ENCODE data around the gene EPS8L3. TPM values are rescaled to one million over a fixed set of nuclear protein-coding genes. Genes with fewer than 3 reads are reported as not detected.
"Not testable (repeated sequence)": the region's sequence is repeated elsewhere in the genome, so short reads cannot be mapped to it uniquely, and the experiment has no call there.

EPS8L3 gene
- total RNA-seq, 5 donors from 2014 or later (not counting 1 experiment from before 2014, with no cell fraction given), result 0.47 to 0.49 TPM; not detected in 3

DNA sequence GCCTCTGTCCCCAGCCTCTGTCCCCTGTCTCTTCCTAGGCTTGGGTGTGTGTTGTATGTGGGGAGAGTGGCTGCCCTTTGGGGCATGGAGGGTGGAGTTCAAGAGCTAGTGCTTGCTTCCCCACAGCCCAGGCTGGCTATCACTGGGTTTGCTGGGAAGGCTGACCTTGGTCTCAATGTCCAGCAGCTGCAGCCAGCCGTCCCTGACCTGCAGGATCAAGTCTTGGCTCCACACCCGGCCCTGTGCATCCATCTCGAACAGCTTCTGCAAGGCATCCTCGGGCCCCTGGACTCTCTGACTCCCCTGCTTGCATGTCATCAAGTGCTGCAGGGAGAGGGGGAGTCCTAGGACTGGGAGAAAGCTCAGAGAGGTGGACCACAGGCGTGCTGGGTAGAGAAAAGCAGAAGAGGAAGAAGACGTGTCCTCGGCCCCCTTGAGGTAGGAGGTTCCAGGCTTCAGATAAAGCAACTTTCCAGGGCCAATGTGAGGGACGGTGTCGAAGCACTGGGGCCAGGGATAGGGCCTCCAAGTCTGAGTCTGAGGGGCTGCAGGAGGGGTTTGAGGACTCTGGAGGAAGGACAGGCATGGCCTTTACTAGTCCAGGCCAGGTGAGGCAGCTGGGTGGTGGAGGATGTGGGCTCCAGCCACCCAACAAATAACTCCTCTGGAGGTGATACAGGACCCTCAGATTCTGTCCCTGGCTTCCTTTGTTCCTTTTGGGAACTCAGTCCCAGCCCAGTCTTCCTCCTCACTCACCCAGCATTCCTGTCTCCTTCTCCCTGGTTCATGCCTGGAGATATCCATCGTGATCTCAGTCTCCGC is 4.0 kb downstream of the EPS8L3 start:
- no peaks in the 10 kb centered on the region for H3K4me1 Mint-ChIP-seq
- Histone ChIP-seq H3K9me3 (no peaks in the 10 kb centered on the region), H3K36me3 (ENCODE audit: control insufficient read depth in 2 of 2, extremely low read depth in 1 of 2, insufficient read depth in 1 of 2, low read length in 1 of 2) (no peaks in the 10 kb centered on the region), H3K4me1 (ENCODE audit: control insufficient read depth in 1 of 2, extremely low read depth in 1 of 2, insufficient read depth in 2 of 2, low read length in 2 of 2) (no peaks in the 10 kb centered on the region), H3K27ac (ENCODE audit: low read length) (no peak overlapping the region), H3K27me3 (replicated peaks in 1 of 2; ENCODE audit: control insufficient read depth in 2 of 2, extremely low read depth in 1 of 2, insufficient read depth in 2 of 2, low read length in 1 of 2) (peaks cover 0 to 19% of the 10 kb centered on the region in 2 experiments), H3K4me3 (ENCODE audit: control insufficient read depth in 1 of 2, extremely low read depth in 1 of 2, low read length in 1 of 2) (no peak overlapping the region)
- no peak overlapping the region for H3K4me3 Mint-ChIP-seq
- H3K27me3 Mint-ChIP-seq, result peaks cover 0 to 2% of the 10 kb centered on the region in 2 donors
- ATAC-seq (replicated peaks in 1 of 4), result no peak
- DNase-seq, result peak in 2 of 35 experiments; percentile 10 to 20
- H3K36me3 Mint-ChIP-seq, result no peaks in the 10 kb centered on the region
- CTCF ChIA-PET, result no interaction called here
- WGBS (ENCODE audit: insufficient coverage), result 80% methylated on average over 7 of the region's 11 CpGs
- POLR2A ChIA-PET, result no interaction called here
- no peaks in the 10 kb centered on the region for H3K9me3 Mint-ChIP-seq
- no peak overlapping the region for H3K27ac Mint-ChIP-seq

DNA sequence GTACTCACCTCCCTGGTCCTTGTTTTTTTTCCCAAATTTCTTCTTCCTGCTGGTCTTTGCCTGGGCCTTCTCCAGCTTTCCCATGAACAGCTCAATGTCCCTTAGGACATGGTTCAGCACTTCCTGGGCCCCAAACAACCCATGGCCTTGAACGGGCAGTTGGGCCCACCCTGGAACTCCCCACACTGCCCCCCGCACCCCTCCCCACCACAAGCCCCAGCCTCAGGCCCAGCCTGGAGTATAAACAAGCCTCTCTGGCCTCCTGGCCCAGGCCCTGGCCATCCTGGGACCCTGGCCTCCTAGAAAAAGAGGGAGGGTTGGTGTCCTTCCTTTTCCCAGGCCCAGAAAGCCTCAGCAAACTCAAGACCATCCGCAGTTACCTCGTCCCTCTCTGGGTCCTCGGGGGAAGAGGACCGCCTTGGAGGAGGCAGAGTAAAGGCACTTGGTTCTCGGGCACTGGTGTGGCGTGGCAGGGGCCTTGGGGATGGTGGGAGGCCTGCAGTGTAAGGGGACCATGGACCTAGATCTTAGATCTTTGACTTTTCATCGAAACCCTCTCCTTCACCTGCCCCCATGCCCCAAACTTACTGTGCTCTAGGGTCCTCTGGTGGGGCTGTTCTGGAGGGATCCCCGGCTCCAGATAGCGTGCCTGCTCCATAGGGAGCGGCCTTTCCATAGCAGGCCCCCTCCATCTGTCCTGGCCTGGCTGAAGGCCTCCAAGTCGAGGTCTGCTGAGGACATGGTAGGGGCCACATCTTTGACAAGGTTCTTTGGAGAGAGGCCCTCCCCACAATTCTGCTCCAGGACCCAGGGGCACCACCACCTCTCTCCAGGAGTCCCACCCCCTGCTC is 5.6 kb downstream of the EPS8L3 start:
- Mint-ChIP-seq H3K27ac (no peak overlapping the region), H3K4me1 (no peaks in the 10 kb centered on the region), H3K36me3 (no peaks in the 10 kb centered on the region), H3K4me3 (no peak overlapping the region), H3K9me3 (no peaks in the 10 kb centered on the region), H3K27me3 (peaks cover 0 to 1% of the 10 kb centered on the region in 2 donors)
- H3K4me3 ChIP-seq (ENCODE audit: control insufficient read depth in 1 of 2, extremely low read depth in 1 of 2, low read length in 1 of 2), result no peak overlapping the region
- POLR2A ChIA-PET, result no interaction called here
- no peaks in the 10 kb centered on the region for H3K4me1 ChIP-seq (ENCODE audit: control insufficient read depth in 1 of 2, extremely low read depth in 1 of 2, insufficient read depth in 2 of 2, low read length in 2 of 2)
- H3K27ac ChIP-seq (ENCODE audit: low read length), result no peak overlapping the region
- CTCF ChIA-PET, result no interaction called here
- ATAC-seq (replicated peaks in 1 of 4), result no peak
- no peaks in the 10 kb centered on the region for H3K36me3 ChIP-seq (ENCODE audit: control insufficient read depth in 2 of 2, extremely low read depth in 1 of 2, insufficient read depth in 1 of 2, low read length in 1 of 2)
- 72% methylated on average over 5 of the region's 13 CpGs for WGBS (ENCODE audit: insufficient coverage)
- H3K27me3 ChIP-seq (replicated peaks in 1 of 2; ENCODE audit: control insufficient read depth in 2 of 2, extremely low read depth in 1 of 2, insufficient read depth in 2 of 2, low read length in 1 of 2), result peaks cover 0 to 12% of the 10 kb centered on the region in 2 experiments
- peak in 1 of 35 experiments; percentile 19 for DNase-seq
- H3K9me3 ChIP-seq, result no peaks in the 10 kb centered on the region

DNA sequence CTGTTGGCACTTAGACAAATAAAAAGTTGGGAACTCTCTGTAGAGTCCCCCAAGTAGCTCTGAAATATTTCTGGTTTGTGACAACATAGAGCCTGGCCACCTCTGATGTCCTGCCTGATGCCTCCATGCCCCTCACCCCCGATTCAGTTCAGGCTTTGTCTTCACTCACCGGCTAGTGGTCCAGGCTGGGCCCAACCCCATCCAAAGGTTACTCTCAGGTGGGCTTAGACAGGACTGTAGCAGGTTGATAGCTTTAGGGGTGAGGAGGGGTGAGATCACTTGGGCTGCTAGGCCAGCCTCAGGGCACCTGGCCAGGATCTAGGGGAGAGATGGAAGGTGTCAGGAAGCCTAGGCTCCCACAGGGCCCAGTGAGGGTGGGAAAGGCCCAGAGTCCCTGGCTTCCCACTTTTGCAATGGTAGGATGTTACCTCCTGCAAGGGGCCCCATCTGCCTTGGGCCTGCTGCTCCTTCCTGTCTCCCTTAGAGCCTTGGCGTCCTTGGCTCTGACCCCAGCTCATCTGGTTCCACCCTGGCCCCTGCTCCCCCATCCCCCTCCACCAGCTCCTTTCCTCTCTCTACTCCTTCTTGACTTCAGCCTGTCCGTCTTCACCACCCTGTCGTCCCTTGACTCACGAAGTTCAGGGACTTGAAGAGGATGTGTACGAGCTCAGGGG is 6.7 kb downstream of the EPS8L3 start:
- H3K27me3 ChIP-seq (replicated peaks in 1 of 2; ENCODE audit: control insufficient read depth in 2 of 2, extremely low read depth in 1 of 2, insufficient read depth in 2 of 2, low read length in 1 of 2), result peaks cover 0 to 16% of the 10 kb centered on the region in 2 experiments
- ATAC-seq (replicated peaks in 1 of 4) (no peak), DNase-seq (peak in 1 of 35 experiments; percentile 2)
- Mint-ChIP-seq H3K36me3 (no peaks in the 10 kb centered on the region), H3K27ac (no peak overlapping the region), H3K27me3 (peaks cover 3 to 6% of the 10 kb centered on the region in 2 donors), H3K4me1 (no peaks in the 10 kb centered on the region), H3K9me3 (no peaks in the 10 kb centered on the region), H3K4me3 (no peak overlapping the region)
- no peak overlapping the region for H3K4me3 ChIP-seq (ENCODE audit: control insufficient read depth in 1 of 2, extremely low read depth in 1 of 2, low read length in 1 of 2)
- no peaks in the 10 kb centered on the region for H3K4me1 ChIP-seq (ENCODE audit: control insufficient read depth in 1 of 2, extremely low read depth in 1 of 2, insufficient read depth in 2 of 2, low read length in 2 of 2)
- H3K36me3 ChIP-seq (ENCODE audit: control insufficient read depth in 2 of 2, extremely low read depth in 1 of 2, insufficient read depth in 1 of 2, low read length in 1 of 2), result no peaks in the 10 kb centered on the region
- 90% methylated on average over 6 of the region's 7 CpGs for WGBS (ENCODE audit: insufficient coverage)
- no peaks in the 10 kb centered on the region for H3K9me3 ChIP-seq
- no peak overlapping the region for H3K27ac ChIP-seq (ENCODE audit: low read length)
- ChIA-PET POLR2A (interaction anchor here in 1 of 2 donors (0.7 kb wide), 1 partner anchor 762 kb away, joined by 5 read pairs; no protein-coding TSS in a partner anchor), CTCF (no interaction called here)

DNA sequence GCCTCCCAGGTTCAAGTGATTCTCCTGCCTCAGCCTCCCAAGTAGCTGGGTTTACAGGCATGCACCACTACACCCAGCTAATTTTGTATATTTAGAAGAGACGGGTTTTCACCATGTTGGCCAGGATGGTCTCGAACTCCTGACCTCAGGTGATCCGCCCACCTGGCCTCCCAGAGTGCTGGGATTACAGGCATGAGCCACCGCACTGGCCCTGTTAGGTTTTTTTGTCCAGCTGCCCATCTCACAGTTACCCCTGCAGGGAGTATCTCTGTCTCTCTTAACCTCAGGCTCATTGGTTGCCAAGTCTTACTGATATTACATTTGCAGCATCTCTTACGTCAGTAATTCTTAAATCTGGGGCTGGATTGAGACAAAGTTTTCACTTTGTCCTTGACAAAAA is 7.4 kb downstream of the EPS8L3 start:
- H3K4me3 ChIP-seq (ENCODE audit: control insufficient read depth in 1 of 2, extremely low read depth in 1 of 2, low read length in 1 of 2); H3K36me3 ChIP-seq (ENCODE audit: control insufficient read depth in 2 of 2, extremely low read depth in 1 of 2, insufficient read depth in 1 of 2, low read length in 1 of 2); ATAC-seq (replicated peaks in 1 of 4); H3K4me1 Mint-ChIP-seq; H3K4me3 Mint-ChIP-seq; H3K27ac Mint-ChIP-seq; CTCF ChIA-PET; H3K9me3 ChIP-seq; H3K4me1 ChIP-seq (ENCODE audit: control insufficient read depth in 1 of 2, extremely low read depth in 1 of 2, insufficient read depth in 2 of 2, low read length in 2 of 2); H3K27ac ChIP-seq (ENCODE audit: low read length); H3K9me3 Mint-ChIP-seq; H3K36me3 Mint-ChIP-seq: not testable (repeated sequence)
- H3K27me3 Mint-ChIP-seq, result peaks cover 3 to 11% of the 10 kb centered on the region in 2 donors
- peak in 1 of 35 experiments; percentile 8 for DNase-seq
- WGBS (ENCODE audit: insufficient coverage), result 100% methylated on average over 2 of the region's 5 CpGs
- H3K27me3 ChIP-seq (replicated peaks in 1 of 2; ENCODE audit: control insufficient read depth in 2 of 2, extremely low read depth in 1 of 2, insufficient read depth in 2 of 2, low read length in 1 of 2), result peaks cover 0 to 20% of the 10 kb centered on the region in 2 experiments
- POLR2A ChIA-PET, result interaction anchor here in 1 of 2 donors (0.6 to 0.7 kb wide), 2 partner anchors 211 to 763 kb away, joined by 5 read pairs; no protein-coding TSS in a partner anchor

DNA sequence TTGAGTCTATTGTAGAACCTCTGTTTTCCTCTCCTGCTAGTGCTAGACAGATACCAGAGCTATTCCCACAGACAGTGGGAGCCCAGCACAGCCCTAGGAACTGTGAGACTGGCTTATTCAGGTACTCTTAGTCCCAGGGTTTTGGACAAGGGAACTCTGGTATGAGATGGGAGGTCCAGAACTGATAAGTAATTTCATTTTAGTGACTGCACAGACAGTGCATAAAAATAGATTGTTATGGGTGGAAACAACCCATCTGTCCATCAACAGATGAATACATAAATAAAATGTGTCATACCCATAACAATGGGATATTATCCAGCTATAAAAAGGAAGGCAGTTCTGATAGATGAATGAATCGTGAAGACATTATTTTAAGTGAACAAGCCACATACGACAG is 9.0 kb downstream of the EPS8L3 start:
- Histone ChIP-seq H3K36me3 (ENCODE audit: control insufficient read depth in 2 of 2, extremely low read depth in 1 of 2, insufficient read depth in 1 of 2, low read length in 1 of 2) (no peaks in the 10 kb centered on the region), H3K27me3 (replicated peaks in 1 of 2; ENCODE audit: control insufficient read depth in 2 of 2, extremely low read depth in 1 of 2, insufficient read depth in 2 of 2, low read length in 1 of 2) (peaks cover 0 to 30% of the 10 kb centered on the region in 2 experiments), H3K9me3 (no peaks in the 10 kb centered on the region), H3K4me1 (ENCODE audit: control insufficient read depth in 1 of 2, extremely low read depth in 1 of 2, insufficient read depth in 2 of 2, low read length in 2 of 2) (no peaks in the 10 kb centered on the region), H3K27ac (ENCODE audit: low read length) (no peak overlapping the region), H3K4me3 (ENCODE audit: control insufficient read depth in 1 of 2, extremely low read depth in 1 of 2, low read length in 1 of 2) (no peak overlapping the region)
- WGBS (ENCODE audit: insufficient coverage), result 83% methylated on average over 1 of the region's 2 CpGs
- ATAC-seq (replicated peaks in 1 of 4) (no peak), DNase-seq (no peak)
- Mint-ChIP-seq H3K36me3 (no peaks in the 10 kb centered on the region), H3K9me3 (no peaks in the 10 kb centered on the region), H3K4me3 (no peak overlapping the region), H3K27me3 (peaks cover 3 to 16% of the 10 kb centered on the region in 2 donors), H3K27ac (no peak overlapping the region), H3K4me1 (no peaks in the 10 kb centered on the region)
- ChIA-PET POLR2A (no interaction called here), CTCF (no interaction called here)
